ENCODE results near the gene GLT1D1.
"Not testable (repeated sequence)": the region's sequence is repeated elsewhere in the genome, so short reads cannot be mapped to it uniquely, and the experiment has no call there.

The GLT1D1 gene

DNA sequence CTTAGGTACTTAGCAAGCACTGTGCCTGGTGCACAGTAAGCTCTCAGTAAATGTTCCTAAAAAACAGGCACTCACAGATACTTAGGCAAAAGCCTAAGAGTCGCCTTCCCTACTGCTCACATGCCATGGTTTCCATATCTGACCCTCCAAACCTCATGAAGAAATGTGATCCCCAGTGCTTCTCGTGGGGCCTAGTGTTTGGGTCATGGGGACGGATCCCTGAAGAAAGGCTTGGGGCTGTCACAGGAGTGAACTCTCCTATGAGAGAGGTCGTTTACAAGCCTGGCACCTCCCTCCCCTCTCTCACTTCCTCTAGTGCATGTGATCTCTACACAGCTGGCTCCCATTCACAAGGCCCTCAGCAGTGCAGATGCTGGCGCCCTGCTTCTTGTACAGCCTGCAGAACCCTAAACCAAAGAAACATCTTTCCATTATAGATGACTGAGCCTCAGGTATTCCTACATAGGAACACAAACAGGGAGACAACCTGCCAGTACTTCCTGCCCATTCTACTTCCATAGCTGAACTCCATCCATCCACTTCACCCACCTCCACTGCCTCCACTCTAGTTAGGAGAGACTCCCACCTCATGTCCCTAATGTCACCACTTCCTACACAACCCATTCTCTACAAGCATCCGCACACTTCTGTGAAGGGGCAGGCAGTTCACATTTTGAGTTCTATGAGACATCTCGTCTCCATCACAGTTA is 32.4 kb upstream of the GLT1D1 start:
- no peak for DNase-seq

GRCh38 chr12:128823216-128823915 is 29.9 kb upstream of the GLT1D1 start:
- no peak for DNase-seq

DNA sequence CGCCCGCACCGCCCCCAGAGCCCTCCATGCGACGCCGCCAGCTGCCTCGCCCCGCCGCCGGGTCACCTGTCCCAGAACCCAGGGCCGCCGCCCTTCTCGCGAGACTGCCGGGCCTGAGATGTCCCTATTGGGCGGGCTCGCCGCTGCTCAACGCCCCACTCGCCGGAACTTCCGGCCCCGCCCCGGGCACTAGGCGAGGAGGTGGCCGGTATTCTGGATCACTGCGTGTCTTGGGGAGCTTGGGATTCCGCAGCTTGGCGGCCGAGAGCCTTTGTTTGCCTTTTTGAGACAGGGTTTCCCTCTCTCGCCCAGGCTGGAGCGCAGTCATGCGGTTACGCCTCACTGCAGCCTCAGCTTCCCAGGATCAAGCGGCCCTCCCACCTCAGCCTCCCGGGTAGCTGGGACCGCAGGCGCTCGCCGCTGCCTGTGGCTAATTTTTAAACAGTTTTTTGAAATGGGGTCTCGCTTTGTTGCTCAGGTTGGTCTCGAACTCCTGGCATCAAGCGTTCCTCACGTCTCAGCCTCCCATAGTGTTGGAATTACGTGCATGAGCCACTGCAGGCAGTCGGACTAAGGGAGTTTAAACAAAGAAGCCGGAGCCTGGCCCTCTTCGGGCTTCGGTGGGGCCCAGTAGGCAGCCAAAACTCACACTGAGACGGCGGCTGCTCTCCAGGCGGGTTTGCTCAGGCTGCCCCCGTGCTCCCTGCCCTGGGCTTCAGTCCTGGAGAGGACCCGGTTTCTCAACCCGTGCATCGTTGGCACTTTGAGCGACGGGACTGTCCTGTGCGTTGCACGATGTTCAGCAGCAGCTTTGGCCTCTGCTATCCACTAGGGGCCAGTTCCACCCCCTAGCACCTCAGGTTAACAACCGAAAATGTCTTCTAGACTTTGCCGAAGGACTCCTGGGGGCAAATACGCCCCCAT is 29.1 kb upstream of the GLT1D1 start, which contains the start of gene SLC15A4:
SLC15A4 (minus strand) TSS at position 43 of the 924 bp plus-strand sequence; CDS start at position 28, 15 bp downstream.
- DNase-seq: peak; percentile 85

- DNase-seq: no peak
Measured at GRCh38 chr12:128825835-128826234, 27.4 kb upstream of the GLT1D1 start.

DNA sequence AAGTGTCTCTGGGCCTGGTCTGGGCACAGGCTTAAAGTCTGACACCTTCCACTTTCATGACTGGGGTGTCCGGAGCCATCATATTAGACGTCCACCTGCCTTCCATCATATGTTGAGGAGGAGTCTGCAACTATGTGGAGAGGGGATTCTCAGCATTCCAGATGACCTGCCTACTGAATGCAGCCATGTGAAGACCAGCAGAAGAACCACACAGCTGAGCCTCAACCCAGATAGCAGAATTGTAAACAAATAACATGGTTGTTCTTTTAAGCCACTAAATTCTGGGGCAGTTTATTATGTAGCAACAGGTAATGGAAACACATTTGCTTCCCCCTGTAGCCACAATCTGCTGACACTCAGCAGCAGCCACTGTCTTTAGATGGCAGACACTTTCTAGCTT is 25.6 kb upstream of the GLT1D1 start:
- no peak for DNase-seq

- DNase-seq: no peak
Measured at GRCh38 chr12:128829861-128830504, 23.3 kb upstream of the GLT1D1 start.

- DNase-seq: no peak
Measured at GRCh38 chr12:128830505-128830893, 22.8 kb upstream of the GLT1D1 start.

DNA sequence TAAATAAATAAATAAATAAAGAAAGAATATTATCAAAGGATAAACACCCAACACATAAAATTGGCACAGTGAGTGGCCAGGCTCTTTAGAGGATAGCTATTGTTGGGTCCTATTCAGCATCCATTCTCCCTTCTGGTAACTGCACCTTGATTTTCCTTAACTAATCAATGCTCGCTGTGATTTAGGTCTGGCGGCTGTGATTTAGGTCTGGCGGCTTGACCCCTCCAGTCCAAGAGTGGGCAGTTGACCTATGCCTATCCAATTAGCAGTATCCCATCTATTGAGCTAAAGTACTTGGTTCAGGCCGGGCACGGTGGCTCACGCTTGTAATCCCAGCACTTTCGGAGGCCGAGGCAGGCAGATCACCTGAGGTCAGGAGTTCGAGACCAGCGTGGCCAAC is 19.9 kb upstream of the GLT1D1 start:
- DNase-seq: no peak

DNA sequence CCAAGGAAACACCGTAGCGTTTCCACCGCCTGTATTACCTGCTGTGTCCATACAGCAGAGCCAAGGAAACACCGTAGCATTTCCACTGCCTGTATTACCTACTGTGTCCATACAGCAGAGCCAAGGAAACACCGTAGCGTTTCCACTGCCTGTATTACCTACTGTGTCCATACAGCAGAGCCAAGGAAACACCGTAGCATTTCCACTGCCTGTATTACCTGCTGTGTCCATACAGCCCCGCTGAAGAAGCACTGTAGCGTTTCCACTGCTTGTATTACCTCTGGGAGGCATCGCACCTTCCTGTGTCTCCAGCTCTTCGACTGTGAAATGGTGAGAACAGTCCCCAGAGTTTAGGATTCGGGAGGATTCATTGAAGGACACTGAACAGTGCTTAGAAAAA is 13.4 kb upstream of the GLT1D1 start:
- not testable (repeated sequence) for DNase-seq

DNA sequence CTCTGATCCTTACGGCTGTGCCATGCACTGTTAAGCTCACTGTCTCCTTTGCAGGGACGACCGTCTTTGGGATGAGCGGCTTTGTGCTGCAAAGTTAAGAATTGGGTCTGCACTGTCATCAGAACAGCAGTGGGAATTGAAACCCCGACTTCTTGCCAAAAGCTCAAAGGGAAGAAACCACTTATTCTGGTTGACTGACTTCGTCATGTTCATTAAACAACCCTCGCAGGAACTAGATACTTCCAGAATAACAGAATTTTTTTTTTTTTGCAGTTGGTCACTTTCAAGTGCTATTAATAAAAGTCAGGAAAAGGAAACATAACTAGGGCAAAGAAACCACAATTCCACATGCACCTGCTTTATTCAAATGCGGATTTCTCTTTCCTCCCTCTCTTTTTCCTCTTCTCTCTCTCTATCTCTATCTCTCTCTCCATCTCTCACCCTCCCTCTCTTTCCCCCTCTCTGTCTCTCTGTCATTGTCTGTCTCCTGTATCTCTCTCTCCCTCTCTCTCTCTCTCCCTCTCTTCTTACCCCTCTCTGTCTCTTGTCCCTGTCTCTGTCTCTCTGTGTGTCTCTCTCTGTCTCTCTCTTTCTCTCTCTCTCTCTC is 12.3 kb upstream of the GLT1D1 start:
- no peak for DNase-seq

DNA sequence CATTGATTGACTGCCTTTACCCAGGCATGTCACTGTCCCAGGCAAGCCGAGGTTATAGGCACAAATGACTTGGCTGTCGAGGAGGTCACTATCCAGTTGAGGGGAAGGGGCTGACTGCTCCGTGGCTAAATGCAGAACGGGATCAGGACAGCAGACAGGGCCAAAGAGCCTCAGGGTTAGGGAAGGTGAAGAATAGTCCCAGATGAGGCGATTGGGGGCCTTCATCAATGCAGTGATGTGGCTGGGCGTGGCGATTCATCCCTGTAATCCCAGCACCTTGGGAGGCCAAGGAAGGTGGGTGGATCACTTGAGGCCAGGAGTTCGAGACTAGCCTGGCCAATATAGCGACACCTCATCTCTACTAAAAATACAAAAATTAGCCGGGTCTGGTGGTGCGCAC is 10.7 kb upstream of the GLT1D1 start:
- no peak for DNase-seq

DNA sequence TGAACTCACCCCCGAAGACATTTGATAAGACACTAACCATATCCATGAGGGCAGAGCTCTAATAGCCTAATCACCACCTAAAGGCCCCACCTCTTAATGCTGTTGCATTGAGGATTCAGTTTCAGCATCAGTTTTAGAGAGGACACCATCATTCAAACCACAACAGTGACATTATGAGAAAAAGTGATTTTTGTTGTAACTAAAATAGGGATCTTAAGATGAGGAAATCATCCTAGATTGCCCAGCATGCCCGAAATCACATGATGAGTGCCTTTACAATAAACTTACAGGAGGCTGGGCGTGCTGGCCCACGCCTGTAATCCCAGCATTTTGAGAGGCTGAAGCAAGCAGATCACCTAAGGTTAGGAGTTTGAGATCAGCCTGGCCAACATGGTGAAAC is 9.7 kb upstream of the GLT1D1 start:
- DNase-seq: no peak

- no peak for DNase-seq
Measured at GRCh38 chr12:128844031-128844635, 9.1 kb upstream of the GLT1D1 start.

DNA sequence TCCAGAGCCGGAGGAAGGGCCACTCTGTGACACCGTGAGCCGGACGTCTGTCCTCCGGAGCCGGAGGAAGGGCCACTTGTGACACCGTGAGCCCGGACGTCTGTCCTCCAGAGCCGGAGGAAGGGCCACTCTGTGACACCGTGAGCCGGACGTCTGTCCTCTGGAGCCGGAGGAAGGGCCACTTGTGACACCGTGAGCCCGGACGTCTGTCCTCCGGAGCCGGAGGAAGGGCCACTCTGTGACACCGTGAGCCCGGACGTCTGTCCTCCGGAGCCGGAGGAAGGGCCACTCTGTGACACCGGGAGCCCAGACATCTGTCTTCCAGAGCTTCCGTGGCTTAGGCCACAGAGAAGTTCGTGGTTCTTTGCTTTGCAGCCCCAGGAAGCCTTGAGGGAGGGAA is 6.6 kb upstream of the GLT1D1 start:
- not testable (repeated sequence) for DNase-seq

DNA sequence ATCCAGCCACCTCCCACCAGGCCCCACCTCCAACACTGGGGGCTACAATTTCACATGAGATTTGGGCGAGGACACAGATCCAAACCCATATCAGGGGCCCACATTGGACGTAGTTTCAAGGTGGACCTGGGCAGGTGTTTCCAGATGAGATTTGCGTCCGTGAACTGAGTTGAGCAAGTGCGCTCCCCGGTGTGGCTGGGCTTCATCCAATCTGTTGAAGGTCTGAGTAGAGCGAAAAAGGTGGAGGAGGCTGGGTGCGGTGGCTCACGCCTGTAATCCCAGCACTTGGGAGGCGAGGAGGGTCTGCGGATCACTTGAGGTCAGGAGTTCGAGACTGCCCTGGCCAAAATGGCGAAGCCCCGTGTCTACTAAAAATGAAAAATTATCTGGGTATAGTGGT is 4.9 kb upstream of the GLT1D1 start:
- DNase-seq: no peak

- not testable (repeated sequence) for DNase-seq
Measured at GRCh38 chr12:128849806-128850205, 3.5 kb upstream of the GLT1D1 start.

DNA sequence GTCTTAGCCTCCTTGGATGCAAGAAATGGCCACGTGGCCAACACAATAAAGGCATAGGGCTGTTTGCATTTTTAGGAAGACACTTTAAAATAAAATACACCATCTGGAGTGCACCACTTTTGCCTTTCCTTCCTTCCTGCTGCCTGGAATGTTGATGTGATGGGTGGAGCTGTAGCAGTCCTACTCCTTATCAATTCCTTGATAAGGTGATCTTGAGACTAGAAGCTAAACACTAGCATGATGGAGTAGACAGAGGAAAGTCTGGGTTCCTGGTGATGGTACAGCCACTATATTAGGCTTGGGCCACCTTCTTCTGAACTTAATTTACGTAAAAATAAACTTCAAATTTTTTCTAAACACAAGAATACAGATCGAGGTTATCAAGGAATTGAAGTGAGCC is 2.9 kb upstream of the GLT1D1 start:
- no peak for DNase-seq

- DNase-seq: not testable (repeated sequence)
Measured at GRCh38 chr12:128851429-128851828, 1.8 kb upstream of the GLT1D1 start.

DNA sequence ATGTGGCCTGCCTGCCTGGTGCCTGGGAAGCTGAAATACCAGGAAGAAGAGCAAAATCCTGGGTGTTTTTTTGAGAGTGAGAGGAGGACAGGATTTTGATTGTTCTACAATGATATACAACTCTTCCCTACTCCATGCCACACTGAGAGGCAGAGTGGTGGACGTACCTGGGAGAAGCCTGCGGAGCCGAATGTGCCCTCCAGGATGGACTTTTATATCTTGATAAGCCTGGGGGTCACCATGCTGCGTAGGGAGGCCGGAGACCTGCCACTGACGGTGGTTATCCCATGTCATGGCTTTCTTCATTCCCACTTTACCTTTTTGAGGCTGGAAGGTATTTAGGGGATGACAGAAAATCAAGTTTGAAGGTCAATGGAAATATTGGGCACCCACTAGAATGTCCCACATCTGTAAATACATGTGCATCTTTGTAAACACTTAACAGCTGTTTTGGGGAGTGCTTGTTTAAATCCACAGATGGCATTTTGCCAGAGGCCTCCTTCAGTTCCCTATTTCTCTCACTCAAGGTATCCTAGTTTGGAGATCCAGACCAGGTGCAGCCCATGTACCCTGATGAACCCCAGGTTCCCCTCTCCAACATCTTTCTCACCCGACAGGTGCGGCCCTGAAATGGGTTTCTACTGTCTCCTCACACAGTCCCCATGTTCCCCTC is 1.1 kb upstream of the GLT1D1 start:
- no peak for DNase-seq

DNA sequence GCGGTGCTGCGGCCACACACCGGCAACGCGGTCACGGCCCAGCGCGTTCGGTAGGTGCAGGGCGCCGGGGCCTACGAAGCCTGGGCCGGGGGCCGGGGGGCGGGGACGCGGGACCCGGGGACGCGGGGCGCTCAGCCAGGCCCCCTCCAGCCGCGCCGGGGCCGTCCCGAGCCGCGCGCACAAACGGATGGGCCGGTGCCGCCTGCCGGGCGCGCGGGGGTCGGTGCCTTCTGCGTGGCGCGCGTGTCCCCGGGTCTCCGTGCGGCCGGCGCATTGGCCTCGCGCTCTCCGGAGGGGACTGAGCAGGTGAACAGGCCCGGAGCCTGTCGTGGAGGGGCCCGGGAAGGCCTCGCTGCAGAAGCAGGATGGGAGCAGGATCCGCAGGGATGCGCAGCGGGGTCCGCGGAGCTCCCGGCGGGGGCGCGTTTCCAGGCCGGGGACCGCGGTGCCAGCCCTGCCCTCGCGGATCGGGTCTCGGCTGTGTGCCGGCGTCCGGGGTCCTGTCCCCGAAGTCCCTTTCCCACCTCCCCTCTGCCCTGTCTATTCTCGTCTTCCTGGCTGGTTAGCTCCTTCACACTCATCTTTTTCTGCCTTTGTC is 421 bp downstream of the GLT1D1 start:
- no peak for DNase-seq

Data from cortex of kidney (tissue), 1 donor.